ENCODE measurements around the gene LIF. TPM values are rescaled to one million over a fixed set of nuclear protein-coding genes. Genes with fewer than 3 reads are reported as not detected.
A peak's percentile ranks its signal among the peaks of the same experiment; 100 is the strongest.

Gene LIF
- total RNA-seq, 2 experiments from 2014 or later: 0.17 to 0.30 TPM

GRCh38 chr22:30247974-30248373 is 1.4 kb upstream of the LIF start:
- ChIA-PET CTCF (no interaction called here), POLR2A (no interaction called here)
- Histone ChIP-seq H3K4me3 (ENCODE audit: low read length) (no peak overlapping the region), H3K4me1 (ENCODE audit: insufficient read depth, low read length) (peaks cover 57% of the 10 kb centered on the region), H3K36me3 (ENCODE audit: insufficient read depth, low read length) (no peaks in the 10 kb centered on the region), H3K27me3 (ENCODE audit: control insufficient read depth in 1 of 2, insufficient read depth in 2 of 2, low read length in 2 of 2) (peaks cover 0 to 6% of the 10 kb centered on the region in 2 experiments), H3K27ac (ENCODE audit: low read depth in 1 of 2, low read length in 2 of 2) (no peak overlapping the region), H3K9me3 (ENCODE audit: control insufficient read depth in 1 of 2, insufficient read depth in 1 of 2, low read length in 2 of 2) (no peaks in the 10 kb centered on the region)
- ATAC-seq (ENCODE audit: poor library complexity) (no peak), DNase-seq (no peak)
- H3K4me3 Mint-ChIP-seq: peak overlapping the region; percentile 47
- H3K9me3 Mint-ChIP-seq: no peaks in the 10 kb centered on the region
- intact Hi-C loops (cut with DNase I, micrococcal nuclease): no loop called here
- no peaks in the 10 kb centered on the region for H3K36me3 Mint-ChIP-seq (ENCODE audit: low read depth)
- TF ChIP-seq CTCF (IDR thresholded peaks at IDR 0.05): no peak
- H3K27me3 Mint-ChIP-seq: peaks cover 22% of the 10 kb centered on the region
- no peak overlapping the region for H3K27ac Mint-ChIP-seq
- peaks cover 42% of the 10 kb centered on the region for H3K4me1 Mint-ChIP-seq (ENCODE audit: low read depth)

- no peak for ATAC-seq (ENCODE audit: poor library complexity)
- CTCF ChIA-PET: no interaction called here
- no peak overlapping the region for H3K27ac Mint-ChIP-seq
Measured at GRCh38 chr22:30247561-30247960, 1.0 kb upstream of the LIF start.

GRCh38 chr22:30246814-30247376 is 336 bp upstream of the LIF start:
- H3K27ac ChIP-seq (ENCODE audit: low read depth in 1 of 2, low read length in 2 of 2): no peak overlapping the region
- peak overlapping the region; percentile 79 for H3K4me3 Mint-ChIP-seq
- DNase-seq (no peak), ATAC-seq (ENCODE audit: poor library complexity) (no peak)
- peak; percentile 1 for TF ChIP-seq CTCF (IDR thresholded peaks at IDR 0.05)
- POLR2A ChIA-PET: no interaction called here
- CTCF ChIA-PET: interaction anchor here (1.2 kb wide), 2 partner anchors 9 to 621 kb away, joined by 3 to 5 read pairs; no protein-coding TSS in a partner anchor
- no peaks in the 10 kb centered on the region for H3K36me3 Mint-ChIP-seq (ENCODE audit: low read depth)
- H3K4me1 Mint-ChIP-seq (ENCODE audit: low read depth): peaks cover 42% of the 10 kb centered on the region
- no peaks in the 10 kb centered on the region for H3K9me3 ChIP-seq (ENCODE audit: control insufficient read depth in 1 of 2, insufficient read depth in 1 of 2, low read length in 2 of 2)
- H3K27ac Mint-ChIP-seq: no peak overlapping the region
- peaks cover 22% of the 10 kb centered on the region for H3K27me3 Mint-ChIP-seq
- H3K4me1 ChIP-seq (ENCODE audit: insufficient read depth, low read length): peaks cover 51% of the 10 kb centered on the region
- intact Hi-C loops (cut with DNase I, micrococcal nuclease): no loop called here
- peaks cover 0 to 6% of the 10 kb centered on the region in 2 experiments for H3K27me3 ChIP-seq (ENCODE audit: control insufficient read depth in 1 of 2, insufficient read depth in 2 of 2, low read length in 2 of 2)
- H3K4me3 ChIP-seq (ENCODE audit: low read length): peak overlapping the region; percentile 35
- no peaks in the 10 kb centered on the region for H3K9me3 Mint-ChIP-seq
- no peaks in the 10 kb centered on the region for H3K36me3 ChIP-seq (ENCODE audit: insufficient read depth, low read length)

More at GRCh38 chr22:30247561-30247960, 1.0 kb upstream of the LIF start:
- Histone ChIP-seq H3K27ac (ENCODE audit: low read depth in 1 of 2, low read length in 2 of 2) (no peak overlapping the region), H3K4me1 (ENCODE audit: insufficient read depth, low read length) (peaks cover 53% of the 10 kb centered on the region), H3K36me3 (ENCODE audit: insufficient read depth, low read length) (no peaks in the 10 kb centered on the region), H3K4me3 (ENCODE audit: low read length) (no peak overlapping the region), H3K9me3 (ENCODE audit: control insufficient read depth in 1 of 2, insufficient read depth in 1 of 2, low read length in 2 of 2) (no peaks in the 10 kb centered on the region), H3K27me3 (ENCODE audit: control insufficient read depth in 1 of 2, insufficient read depth in 2 of 2, low read length in 2 of 2) (peaks cover 0 to 6% of the 10 kb centered on the region in 2 experiments)
- Mint-ChIP-seq H3K9me3 (no peaks in the 10 kb centered on the region), H3K4me1 (ENCODE audit: low read depth) (peaks cover 42% of the 10 kb centered on the region), H3K27me3 (peaks cover 22% of the 10 kb centered on the region), H3K36me3 (ENCODE audit: low read depth) (no peaks in the 10 kb centered on the region), H3K4me3 (no peak overlapping the region)
- intact Hi-C loops (cut with DNase I, micrococcal nuclease): no loop called here
- no peak for DNase-seq
- POLR2A ChIA-PET: no interaction called here
- no peak for TF ChIP-seq CTCF (IDR thresholded peaks at IDR 0.05)

Data from CD4-positive, alpha-beta T cell (primary cell).